Prostate gland (tissue), 2 donors: ENCODE measurements around the gene CDC16.

Experiments
- POLR2AphosphoS5 ChIP-seq: sonication (generic); formaldehyde crosslinking; IDR thresholded peaks from one replicate; pipeline ENCODE4 v1.6.1; 2017; ENCODE audit warnings: antibody characterized with exemption
- TF ChIP-seq, protein P1 (sequence below), 4 experiments: fragments of 200-600 bp in 2 of 4; fragments of 450-650 bp in 2 of 4; sonication (generic) in 2 of 4; IDR thresholded peaks; 1 replicate in 3 of 4; 2 replicates in 1 of 4; pipeline ENCODE4 v1.5.1; 2016 to 2019; ENCODE audit warnings: antibody characterized with exemption in 4 of 4, mild to moderate bottlenecking in 2 of 4, moderate library complexity in 2 of 4

DNA sequence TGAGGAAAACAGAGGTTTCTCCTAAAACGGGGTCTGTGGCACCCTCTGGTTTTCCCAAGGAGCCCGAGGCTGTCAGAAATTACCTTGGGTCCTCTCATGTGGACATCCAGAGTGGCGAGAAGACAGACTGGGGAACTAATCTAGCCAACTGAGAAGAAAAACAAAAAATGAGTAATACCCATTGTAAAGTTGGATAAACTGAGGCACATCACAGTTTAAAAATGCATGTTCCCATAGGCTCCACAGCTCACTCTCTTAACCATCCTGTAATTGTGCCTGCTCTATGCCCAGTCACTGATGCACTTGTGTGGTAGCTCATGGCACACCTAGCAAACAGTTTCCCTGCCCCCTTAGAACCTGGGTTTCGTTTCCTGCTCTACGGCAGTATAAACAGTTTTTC is 31.5 kb downstream of the CDC16 start:
- TF ChIP-seq, protein P1, sequence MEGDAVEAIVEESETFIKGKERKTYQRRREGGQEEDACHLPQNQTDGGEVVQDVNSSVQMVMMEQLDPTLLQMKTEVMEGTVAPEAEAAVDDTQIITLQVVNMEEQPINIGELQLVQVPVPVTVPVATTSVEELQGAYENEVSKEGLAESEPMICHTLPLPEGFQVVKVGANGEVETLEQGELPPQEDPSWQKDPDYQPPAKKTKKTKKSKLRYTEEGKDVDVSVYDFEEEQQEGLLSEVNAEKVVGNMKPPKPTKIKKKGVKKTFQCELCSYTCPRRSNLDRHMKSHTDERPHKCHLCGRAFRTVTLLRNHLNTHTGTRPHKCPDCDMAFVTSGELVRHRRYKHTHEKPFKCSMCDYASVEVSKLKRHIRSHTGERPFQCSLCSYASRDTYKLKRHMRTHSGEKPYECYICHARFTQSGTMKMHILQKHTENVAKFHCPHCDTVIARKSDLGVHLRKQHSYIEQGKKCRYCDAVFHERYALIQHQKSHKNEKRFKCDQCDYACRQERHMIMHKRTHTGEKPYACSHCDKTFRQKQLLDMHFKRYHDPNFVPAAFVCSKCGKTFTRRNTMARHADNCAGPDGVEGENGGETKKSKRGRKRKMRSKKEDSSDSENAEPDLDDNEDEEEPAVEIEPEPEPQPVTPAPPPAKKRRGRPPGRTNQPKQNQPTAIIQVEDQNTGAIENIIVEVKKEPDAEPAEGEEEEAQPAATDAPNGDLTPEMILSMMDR (IDR thresholded peaks at IDR 0.05), result no peak
- TF ChIP-seq POLR2AphosphoS5, result no peak
